ENCODE results near the gene PARN. TPM values are rescaled to one million over a fixed set of nuclear protein-coding genes. Genes with fewer than 3 reads are reported as not detected.
"Not testable (repeated sequence)": the region's sequence is repeated elsewhere in the genome, so short reads cannot be mapped to it uniquely, and the experiment has no call there.

The PARN gene
- polyA plus RNA-seq, 1 donor from 2014 or later, result 22.3 TPM

- Histone ChIP-seq H3K9me2 (ENCODE audit: insufficient read depth, low read length) (no peaks in the 10 kb centered on the region), H3K9me3 (ENCODE audit: low read length) (no peaks in the 10 kb centered on the region), H3K9ac (ENCODE audit: low read length) (no peak overlapping the region), H4K20me1 (ENCODE audit: insufficient read depth) (no peaks in the 10 kb centered on the region), H3F3A (ENCODE audit: insufficient read depth, low read length, poor library complexity, severe bottlenecking) (no peaks in the 10 kb centered on the region), H2AFZ (ENCODE audit: low read depth, low read length) (no peak overlapping the region), H3K27me3 (ENCODE audit: insufficient read depth, low read depth, low read length) (no peaks in the 10 kb centered on the region), H3K27ac (ENCODE audit: low read length) (no peak overlapping the region), H3K4me3 (ENCODE audit: low read length) (no peak overlapping the region), H3K79me2 (replicated peaks; ENCODE audit: insufficient read depth, low read length) (no peaks in the 10 kb centered on the region), H3K36me3 (ENCODE audit: insufficient read depth, low read length) (peaks cover 11% of the 10 kb centered on the region), H3K4me2 (ENCODE audit: low read length) (no peak overlapping the region)
- TF ChIP-seq TAF1 (IDR thresholded peaks at IDR 0.05; ENCODE audit: low read depth) (no peak), CTCF (IDR thresholded peaks at IDR 0.05; ENCODE audit: poor library complexity, severe bottlenecking) (no peak), EP300 (conservative IDR thresholded peaks at IDR 0.05; ENCODE audit: poor library complexity, severe bottlenecking) (no peak), EZH2 (IDR thresholded peaks at IDR 0.05; ENCODE audit: borderline replicate concordance, insufficient read depth, low read length, poor library complexity, severe bottlenecking) (no peak), MXI1 (conservative IDR thresholded peaks at IDR 0.05; ENCODE audit: poor library complexity, severe bottlenecking) (no peak), POLR2AphosphoS5 (IDR thresholded peaks at IDR 0.05) (no peak), SMC3 (conservative IDR thresholded peaks at IDR 0.05; ENCODE audit: poor library complexity) (no peak)
Measured at GRCh38 chr16:14586637-14587305, 43.3 kb downstream of the PARN start.

- no peak for TF ChIP-seq MXI1 (conservative IDR thresholded peaks at IDR 0.05; ENCODE audit: poor library complexity, severe bottlenecking)
- TF ChIP-seq REST (IDR thresholded peaks at IDR 0.05; ENCODE audit: borderline replicate concordance), result no peak
- no peak for TF ChIP-seq TAF1 (IDR thresholded peaks at IDR 0.05; ENCODE audit: low read depth)
- TF ChIP-seq CTCF (IDR thresholded peaks at IDR 0.05; ENCODE audit: poor library complexity, severe bottlenecking), result no peak
- H3K36me3 ChIP-seq (ENCODE audit: insufficient read depth, low read length), result peaks cover 11% of the 10 kb centered on the region
Measured at GRCh38 chr16:14585287-14585686, 44.8 kb downstream of the PARN start.

GRCh38 chr16:14580926-14581325 is 49.1 kb downstream of the PARN start:
- not testable (repeated sequence) for H4K20me1 ChIP-seq (ENCODE audit: insufficient read depth); H3K4me3 ChIP-seq (ENCODE audit: low read length); H3K9me2 ChIP-seq (ENCODE audit: insufficient read depth, low read length); H3K9me3 ChIP-seq (ENCODE audit: low read length); H3K27ac ChIP-seq (ENCODE audit: low read length); H3F3A ChIP-seq (ENCODE audit: insufficient read depth, low read length, poor library complexity, severe bottlenecking); H3K36me3 ChIP-seq (ENCODE audit: insufficient read depth, low read length); H3K27me3 ChIP-seq (ENCODE audit: insufficient read depth, low read depth, low read length); H3K9ac ChIP-seq (ENCODE audit: low read length); H3K79me2 ChIP-seq (replicated peaks; ENCODE audit: insufficient read depth, low read length); H2AFZ ChIP-seq (ENCODE audit: low read depth, low read length); H3K4me2 ChIP-seq (ENCODE audit: low read length)

More at GRCh38 chr16:14585287-14585686, 44.8 kb downstream of the PARN start:
- Histone ChIP-seq H3K27ac (ENCODE audit: low read length) (no peak overlapping the region), H3K4me3 (ENCODE audit: low read length) (no peak overlapping the region), H3F3A (ENCODE audit: insufficient read depth, low read length, poor library complexity, severe bottlenecking) (no peaks in the 10 kb centered on the region), H3K9me2 (ENCODE audit: insufficient read depth, low read length) (no peaks in the 10 kb centered on the region), H3K9ac (ENCODE audit: low read length) (no peak overlapping the region), H3K9me3 (ENCODE audit: low read length) (no peaks in the 10 kb centered on the region), H3K79me2 (replicated peaks; ENCODE audit: insufficient read depth, low read length) (no peaks in the 10 kb centered on the region), H4K20me1 (ENCODE audit: insufficient read depth) (no peaks in the 10 kb centered on the region), H3K4me2 (ENCODE audit: low read length) (no peak overlapping the region), H3K27me3 (ENCODE audit: insufficient read depth, low read depth, low read length) (no peaks in the 10 kb centered on the region), H2AFZ (ENCODE audit: low read depth, low read length) (no peak overlapping the region)

All from neural cell (in vitro differentiated cells).